NCI-H2081 (cell line): ENCODE measurements around the gene MBD3.
A peak's percentile ranks its signal among the peaks of the same experiment; 100 is the strongest.

Source experiments
- DNase-seq, 2 experiments: peaks; one replicate each; lab custom pipeline; 2025; lab: John Stamatoyannopoulos, UW

The MBD3 gene

DNA sequence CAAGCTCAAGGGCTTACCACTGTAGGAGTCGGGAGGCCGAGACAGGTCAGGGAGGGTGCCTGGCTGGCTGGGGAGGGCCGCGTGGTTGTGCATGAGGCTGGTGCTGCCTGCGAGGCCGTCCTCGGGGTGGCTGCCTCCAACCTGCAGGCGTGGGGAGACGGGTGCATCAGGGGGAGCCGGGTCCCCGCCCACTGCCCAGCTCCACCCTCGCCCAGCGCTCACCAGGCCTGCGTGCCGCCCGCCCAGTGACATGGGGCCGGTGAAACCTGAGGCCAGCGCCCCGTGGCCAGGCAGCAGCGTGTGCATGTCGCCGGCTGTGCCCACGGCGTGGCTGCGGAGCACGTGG is 26.4 kb upstream of the MBD3 start:
- DNase-seq, result no peak

DNA sequence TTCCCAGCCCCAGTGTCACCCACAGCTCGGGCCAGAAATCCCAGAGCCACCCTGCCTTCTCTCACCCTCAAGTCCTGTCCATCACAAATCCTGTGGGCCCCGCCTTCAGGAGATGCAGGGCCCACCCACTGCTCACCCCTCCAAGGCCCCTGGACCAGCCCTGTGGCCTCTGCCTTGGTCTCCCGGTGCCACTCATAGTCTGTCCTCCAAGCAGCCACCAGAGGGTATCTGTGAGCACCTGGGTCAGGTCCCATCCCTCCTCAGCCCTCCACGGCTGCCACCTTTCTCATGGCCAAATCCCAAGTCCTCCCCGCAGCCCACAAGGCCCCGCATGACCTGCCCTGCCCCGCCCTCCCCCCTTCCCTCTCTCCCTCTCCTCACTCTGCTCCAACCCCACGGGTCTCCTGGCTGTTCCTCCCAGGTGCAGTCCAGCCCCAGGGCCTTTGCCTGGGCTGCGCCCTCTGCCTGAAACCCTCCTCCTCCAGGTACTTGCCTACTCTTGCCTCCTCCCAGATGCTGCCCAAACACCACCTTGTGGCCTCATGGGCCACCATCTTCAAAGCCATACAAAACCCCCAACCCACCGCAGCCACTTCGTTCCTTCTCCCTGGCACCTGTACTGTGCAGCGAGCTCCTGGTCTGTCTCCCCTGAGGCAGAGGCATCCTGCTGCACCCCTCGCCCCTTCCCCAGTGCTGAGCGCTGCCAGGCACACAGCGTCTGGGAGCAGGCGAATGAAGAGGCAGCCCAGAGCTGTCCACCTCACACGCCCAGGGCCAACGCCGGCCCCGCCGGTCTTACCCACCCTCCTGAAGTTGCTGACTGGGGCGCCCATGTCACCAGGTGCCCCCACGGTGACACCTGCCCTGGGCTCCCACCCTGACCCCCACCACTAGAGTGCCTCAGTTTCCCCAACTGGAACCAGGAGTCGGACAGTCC is 25.8 kb upstream of the MBD3 start:
- no peak for DNase-seq

DNA sequence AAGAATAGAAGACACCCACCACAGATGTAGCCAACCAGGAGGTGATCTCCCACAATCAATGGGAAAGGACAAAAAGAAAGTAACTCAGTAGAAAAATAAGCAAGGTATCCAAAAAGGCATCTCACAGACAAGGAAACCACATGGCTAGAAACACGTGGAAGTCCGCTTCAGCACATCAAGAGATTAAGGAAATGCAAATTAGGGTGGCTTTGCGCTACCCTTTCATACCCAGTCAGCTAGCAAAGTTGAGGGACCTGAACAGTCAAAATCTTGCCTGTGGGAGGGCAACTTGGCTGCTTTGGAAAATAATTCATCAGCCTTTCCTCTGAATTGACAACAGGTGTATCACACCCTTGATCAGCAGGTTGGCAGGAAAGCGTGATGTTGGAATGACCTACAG is 24.2 kb upstream of the MBD3 start:
- no peak for DNase-seq

GRCh38 chr19:1616396-1616795 is 23.7 kb upstream of the MBD3 start:
- DNase-seq, result no peak

- DNase-seq, result no peak
These were observed 22.6 kb upstream of the MBD3 start for GRCh38 chr19:1615156-1615765.

DNA sequence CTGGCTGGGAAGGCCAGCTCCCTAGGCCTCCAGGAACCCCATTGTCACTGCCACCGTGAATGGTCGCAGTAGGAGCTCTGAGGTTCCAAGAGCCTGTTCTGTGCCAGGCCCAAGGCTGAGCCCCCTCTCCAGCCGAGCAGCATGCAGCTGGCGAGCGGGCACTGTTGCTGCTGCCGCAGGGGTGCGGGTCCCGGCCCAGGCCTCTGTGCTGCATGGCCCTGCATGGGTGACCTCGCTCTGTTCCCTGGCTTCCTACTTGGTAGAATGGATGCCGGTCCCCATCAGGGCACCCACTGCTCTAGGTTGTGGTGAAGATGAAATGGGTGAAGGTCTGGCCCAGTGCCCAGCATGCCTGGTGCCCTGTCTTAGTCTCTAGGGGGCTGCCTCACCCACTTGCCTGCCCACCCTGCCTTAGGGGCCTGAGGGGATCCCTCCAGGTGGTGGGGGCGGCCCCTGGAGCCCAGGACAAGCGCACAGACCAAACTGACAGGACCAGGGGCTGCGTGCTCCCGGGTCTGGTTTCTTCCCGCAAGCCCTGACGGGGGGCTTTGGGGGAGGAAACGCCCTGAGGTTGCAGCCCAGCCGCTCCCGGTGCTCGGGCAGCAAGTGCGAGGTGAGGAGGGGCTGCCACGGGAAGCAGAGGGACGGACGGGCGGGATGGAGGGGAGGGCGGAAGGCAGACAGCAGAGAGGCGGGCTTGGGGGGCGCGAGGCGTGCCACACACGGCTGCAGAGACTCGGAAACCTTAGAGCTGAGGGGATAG is 21.3 kb upstream of the MBD3 start:
- no peak for DNase-seq

DNA sequence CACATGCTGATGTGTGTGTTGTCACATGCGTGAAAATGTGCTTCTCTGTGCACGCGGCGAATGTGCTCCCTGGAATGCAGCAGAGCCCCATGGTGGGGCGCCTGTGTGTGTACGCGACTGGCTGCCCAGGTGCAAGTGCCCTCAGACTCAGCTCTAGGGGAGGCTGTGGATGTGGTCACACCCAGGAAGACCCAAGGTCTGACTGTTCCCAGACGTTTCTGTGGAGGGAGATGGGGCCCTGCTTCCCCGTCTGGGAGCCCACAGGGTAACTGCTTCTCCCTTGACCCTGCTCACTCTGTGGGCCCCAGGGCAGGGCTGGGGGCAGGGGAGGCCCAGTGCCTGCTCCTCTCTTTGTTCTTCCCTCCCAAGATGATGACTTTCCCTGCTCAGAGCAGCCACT is 20.5 kb upstream of the MBD3 start:
- DNase-seq, result no peak

DNA sequence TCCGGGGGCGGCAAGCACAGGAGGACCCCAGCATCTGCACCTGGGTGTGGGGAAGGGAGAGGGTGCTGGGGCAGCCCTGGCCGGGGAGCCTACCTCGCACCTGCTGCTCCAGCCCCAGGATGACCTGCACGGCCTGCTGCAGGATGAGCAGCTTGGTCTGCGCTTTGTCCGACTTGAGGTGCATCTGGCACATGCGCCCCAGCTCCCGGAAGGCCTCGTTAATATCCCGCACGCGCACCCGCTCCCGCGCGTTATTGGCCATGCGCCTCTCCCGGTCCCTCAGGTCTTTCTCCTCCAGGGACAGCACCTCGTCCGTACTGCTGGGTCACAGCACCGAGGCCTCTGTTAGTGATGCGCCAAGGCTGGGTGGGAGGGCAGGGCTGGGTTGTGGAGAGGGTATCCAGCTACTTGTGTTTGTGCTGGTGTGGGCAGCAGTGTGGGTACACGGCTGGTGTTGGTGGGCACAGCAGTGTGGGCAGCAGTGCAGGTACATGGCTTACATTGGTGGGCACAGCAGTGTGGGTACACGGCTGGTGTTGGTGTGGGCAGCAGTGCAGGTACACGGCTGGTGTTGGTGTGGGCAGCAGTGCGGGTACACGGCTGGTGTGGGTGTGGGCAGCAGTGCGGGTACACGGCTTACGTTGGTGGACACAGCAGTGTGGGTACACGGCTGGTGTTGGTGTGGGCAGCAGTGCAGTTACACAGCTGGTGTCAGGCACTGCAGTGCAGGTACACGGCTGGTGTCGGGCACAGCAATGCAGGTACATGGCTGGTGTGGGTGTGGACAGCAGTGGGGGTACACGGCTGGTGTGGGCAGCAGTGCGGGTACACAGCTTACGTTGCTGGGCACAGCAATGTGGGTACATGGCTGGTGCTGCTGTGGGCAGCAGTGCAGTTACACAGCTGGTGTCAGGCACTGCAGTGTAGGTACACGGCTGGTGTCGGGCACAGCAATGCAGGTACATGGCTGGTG is 19.7 kb upstream of the MBD3 start:
- DNase-seq, result no peak

GRCh38 chr19:1611353-1611752 is 18.7 kb upstream of the MBD3 start:
- no peak for DNase-seq

DNA sequence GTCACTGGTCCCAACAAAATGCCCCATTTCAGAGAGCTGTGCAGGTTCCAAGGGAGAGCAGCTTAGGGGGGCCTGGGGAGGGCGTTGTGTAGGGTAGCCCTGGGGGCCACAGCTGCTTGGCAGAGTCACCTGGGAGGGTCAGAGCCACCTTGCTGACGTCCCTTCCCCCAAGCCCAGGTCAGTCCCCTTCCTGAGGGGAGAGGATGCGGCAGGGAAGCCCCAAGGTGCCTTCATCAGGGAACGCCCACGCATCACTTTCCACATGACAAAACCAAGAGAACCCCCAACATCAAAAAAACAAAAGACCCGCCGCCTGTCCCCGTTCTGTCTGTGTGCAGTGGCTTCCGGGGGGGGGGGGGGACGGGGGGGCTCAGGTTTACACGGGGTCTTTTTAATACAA is 17.9 kb upstream of the MBD3 start:
- no peak for DNase-seq

- DNase-seq, result no peak
These were observed 17.2 kb upstream of the MBD3 start for GRCh38 chr19:1609680-1610474.

DNA sequence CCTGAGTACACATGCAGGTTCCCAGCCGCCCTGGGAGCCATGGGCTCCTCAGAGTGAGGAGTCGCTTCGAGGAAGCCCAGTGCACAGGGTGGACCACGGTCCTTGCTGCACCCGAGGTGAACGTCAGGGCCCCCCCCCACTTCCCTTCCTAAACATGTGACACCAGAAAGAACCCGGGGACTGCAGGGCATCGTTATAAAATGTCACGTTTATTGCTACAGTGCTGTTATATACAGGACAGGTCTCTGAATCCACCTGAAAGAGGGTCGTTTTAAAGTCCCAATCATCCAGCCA is 16.4 kb upstream of the MBD3 start:
- DNase-seq, result no peak

GRCh38 chr19:1608359-1609102 is 15.9 kb upstream of the MBD3 start:
- no peak for DNase-seq

DNA sequence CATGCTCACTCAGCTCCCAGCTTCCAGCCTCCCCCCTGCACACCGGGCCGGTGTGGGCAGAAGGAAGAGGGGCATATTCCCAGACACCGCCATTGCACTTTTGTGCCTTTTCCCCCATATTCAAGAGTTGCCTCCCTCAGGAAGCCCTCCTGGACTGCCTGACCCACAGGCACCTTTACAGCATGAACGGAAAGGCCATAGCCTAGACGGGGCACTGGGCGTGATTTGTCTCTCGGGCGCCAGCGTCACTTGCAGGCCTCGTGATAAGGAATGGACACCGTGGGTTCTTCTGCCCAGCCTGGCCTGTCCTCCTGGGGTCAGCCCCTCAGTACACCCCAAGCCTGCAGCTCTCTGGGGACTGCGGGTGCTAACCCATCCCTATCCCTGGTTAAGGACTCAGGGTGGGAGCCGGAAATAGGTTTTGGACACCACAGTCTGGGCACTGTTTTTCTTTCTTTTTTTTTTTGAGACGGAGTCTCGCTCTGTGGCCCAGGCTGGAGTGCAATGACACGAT is 13.5 kb upstream of the MBD3 start:
- DNase-seq, result no peak

DNA sequence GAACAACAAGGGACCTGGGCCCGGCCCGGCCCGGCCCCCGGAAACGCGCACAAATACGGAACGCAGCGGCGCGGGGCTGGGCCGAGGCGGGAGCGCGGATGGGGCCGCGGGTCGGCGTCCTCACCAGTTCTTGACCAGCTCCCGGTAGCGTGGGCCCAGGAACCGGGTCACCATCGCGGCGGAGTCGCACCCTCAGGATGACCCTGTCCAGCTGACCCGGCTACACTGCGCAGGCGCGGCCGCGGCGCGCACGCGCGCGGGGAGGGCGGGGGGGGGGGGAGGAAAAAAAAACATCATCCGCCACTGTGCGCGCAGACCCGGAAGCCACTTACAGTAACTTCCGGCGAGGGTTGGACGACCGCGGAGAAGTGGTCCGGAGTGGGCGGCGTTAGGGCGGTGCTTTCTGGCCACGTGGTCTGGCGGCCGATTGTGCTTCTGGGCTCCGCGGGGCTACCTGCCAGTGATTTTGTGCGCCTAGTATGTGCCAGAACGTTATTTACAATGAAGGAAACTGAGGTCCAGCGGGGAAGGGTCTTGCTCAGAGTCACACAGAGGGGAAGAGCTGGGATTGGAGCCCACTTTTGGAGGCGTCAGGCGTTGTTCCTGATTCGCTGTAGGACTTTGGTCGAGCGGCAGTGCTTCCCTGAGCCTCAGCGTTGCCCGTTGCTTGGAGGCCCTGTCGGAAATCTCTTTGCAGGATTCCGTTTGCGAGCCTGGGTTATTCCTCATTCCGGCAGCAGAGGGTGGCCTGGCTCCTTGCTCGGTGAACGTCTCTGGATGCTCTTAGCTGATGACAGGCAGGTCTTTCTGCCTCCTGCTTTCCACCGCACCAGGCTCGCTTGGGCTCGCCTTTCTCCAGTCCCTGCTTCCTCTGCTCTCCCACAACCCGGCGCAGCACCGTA is 12.8 kb upstream of the MBD3 start, which contains the start of gene UQCR11:
Gene UQCR11 (minus strand): TSS at position 227 of the 902 bp plus-strand sequence. CDS start 53 bp downstream, at position 174.
- peak; percentile 94 for DNase-seq

- no peak for DNase-seq
These were observed 9.5 kb upstream of the MBD3 start for GRCh38 chr19:1602091-1602707.

DNA sequence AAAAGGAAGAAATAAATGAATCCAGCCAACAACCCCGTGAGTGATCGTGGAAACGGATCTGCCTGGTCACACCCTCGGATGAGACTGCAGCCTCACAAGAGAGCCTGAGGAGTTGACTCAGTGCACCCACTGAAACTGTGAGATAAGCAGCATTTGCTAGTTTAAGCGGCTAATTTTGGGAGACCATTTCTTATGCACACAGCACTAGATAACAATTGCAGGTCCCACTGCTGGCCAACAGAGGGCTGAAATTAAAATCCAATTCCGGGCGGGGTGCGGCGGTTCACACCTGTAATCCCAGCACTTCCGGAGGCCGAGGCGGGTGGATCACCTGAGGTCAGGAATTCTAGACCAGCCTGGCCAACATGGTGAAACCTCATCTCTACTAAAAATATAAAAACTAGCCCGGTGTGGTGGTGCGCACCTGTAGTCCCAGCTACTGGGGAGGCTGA is 9.0 kb upstream of the MBD3 start:
- DNase-seq, result no peak

DNA sequence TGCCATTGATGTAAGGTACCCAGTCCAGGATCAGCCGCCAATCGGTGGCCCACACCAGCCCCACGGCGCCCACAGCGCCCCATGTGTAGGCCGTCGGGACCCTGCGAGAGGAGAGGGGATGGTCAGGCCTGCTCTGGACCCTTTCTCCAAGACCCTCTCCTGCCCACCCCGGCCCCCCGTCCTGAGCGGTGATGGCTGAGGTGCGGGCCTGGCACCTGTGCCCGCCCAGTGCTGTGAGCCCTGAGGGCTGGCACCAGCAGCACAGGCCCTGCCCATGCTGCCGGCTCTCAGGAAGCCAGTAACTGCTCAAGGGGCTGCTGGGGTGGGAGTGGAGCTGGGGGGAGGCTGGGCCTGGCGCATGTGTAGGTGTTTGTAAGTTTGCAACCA is 6.8 kb upstream of the MBD3 start:
- DNase-seq, result no peak
